DMS 273 treated with DMSO at 0.1 percent for 48 hours (cell line): ENCODE data around the gene PPP2R2D.

Source experiments
- DNase-seq: peaks from one replicate; lab custom pipeline; 2025; lab: John Stamatoyannopoulos, UW

Gene PPP2R2D

DNA sequence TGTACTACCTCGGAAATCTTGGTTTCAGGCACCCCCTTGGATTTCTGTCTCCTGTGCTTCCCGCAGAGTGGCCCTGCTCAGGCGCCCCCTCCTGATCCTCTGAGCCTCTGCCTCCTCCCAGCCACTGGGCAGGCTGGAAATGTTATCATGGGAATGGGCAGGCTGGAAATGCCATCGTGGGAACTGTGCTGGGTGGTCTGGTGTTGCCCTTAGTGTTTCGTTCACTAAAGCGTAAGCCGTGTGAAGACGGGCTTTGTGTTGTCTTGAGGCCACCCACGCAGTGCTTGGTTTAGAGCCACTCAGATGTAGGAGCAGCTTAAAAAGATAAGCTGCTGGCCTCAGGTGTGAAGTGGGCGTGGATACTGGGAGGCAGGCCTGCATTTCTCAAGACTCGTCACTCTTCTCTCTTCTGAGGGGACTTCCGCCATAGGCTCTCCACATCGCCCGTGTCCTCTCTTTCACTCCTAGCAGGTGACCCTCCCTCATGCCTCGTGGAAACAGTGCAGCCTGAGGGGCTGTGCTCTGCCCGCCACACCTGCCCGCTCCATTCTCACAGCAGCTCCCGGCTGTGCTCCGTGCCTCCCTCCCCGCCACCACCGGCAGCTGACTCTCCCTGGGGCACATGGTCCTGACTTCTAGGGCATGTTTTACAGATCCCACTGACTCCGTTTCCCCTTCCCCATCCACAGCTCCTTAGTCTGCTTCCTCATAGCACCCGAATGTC lies 28.5 kb downstream of the PPP2R2D start:
- no peak for DNase-seq

DNA sequence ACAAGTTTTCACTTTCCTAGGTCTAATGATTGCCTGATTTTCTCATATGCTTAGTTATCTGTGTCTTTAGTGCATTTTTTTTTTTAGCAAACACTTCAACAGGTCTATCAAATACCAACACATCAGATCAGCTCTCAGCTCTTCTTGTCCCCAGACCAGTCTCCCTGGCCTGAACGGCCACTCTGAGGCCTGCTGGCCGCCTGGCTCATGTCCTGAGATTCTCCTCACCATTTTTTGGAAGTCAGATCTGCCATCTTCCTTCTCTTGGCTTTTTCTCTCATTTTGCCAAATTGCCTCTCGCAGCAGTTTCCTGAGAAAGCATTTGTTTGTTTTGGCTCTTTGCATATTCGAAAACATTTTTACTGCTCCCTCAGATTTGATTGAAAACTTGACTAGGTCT lies 29.3 kb downstream of the PPP2R2D start:
- no peak for DNase-seq

DNA sequence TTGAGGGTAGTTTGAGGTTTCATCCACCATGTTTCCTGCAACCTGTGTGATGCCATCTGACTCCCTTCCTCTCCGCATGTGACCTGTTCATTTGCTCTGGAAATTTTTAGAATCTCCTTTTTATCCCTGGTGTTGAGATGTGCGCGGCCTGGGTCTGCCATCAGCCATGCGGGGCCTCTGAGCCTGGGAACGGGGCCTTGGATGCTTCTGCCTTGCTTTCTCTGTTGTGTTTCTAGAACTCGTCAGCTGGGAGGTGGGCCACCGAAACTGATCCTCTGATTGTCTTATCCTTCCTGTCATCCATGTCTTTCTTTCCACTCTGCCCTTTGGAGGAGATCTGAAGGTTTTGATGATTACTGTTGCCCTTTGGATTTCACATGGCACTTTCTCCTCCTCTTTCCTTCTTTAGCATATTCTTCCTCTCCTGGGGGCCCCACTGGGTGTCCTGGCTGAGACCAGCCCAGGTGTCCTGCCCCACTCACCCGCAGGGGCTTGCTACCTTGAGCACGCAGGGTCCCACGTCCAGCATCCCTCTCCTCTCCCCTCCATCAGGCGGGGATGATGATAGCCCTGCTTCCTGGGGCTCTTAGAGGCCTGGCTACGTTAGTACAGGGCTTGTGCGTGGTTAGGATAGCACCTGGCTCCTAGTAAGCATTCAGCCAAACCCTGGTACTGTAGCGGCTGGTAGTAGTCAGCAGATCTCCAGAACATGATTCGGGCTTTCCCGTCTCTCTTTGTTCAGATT lies 29.9 kb downstream of the PPP2R2D start:
- no peak for DNase-seq

DNA sequence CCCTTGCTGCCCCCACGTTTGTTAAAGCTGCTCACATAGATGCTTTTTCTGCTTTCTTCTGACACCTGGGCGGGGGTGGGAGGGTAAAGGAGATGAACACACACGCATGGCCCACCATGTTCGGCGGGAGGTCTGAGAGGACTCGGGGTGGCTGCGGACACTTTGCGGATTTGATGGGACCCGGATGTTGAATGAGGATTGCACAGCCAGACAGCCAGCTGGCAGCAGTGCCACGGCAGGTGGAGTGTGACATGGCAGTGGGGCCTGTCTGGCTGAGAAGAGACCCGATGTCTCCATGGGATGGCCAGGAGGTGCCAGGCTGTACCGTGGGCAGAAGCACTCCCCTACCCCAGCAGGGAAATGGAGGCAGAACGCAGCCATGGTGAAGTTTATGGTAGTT lies 31.2 kb downstream of the PPP2R2D start:
- no peak for DNase-seq

DNA sequence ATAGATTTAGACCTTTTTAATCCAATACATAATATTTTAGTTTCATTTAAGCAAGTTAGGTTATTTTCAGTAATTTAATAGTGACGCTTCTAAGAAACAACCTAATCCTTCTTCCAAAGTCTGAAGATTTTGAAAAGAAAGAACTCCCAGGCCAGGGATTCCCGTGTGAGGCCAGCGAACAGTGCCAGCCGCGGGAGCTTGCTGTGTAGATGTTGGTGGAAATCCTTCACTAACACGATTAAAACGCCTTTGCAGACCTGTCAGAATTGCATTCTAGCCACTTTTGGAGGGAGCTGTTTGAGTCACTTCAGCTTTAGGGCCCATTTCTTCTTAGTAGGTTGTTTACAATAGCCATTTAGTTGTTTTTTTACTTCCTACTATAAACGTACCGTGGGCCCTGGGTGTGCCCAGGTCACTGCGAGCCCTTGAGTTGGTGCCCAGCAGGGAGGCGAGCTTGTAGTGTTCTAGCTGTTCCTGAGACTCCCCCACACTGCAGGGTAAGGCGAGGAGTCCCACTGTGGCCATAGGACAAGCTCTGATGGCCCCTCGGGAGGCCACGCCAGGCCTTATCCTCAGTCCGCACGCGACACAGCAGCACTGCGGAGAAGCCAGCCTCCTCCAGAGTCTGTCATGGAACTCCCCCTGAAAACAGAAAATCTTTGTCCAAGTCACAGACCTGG lies 32.3 kb downstream of the PPP2R2D start:
- no peak for DNase-seq

DNA sequence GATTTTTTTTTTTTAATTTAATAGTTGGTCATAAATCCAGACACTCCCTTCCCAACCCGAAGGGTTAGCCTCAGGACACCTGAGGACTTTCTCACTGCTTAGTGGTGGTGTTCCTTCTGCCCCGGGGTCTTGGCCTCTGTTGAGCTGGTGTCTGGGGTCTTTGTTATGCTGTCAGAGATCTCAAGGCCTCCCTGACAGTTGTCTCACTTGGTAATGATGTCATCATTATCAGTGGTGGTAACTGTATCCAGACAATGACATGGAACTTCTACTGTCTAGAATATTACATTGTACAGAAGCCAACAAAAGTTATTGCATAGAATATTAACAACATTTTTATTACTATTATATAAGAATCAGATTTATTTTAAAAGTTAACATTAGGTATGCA lies 32.9 kb downstream of the PPP2R2D start:
- DNase-seq, result no peak

DNA sequence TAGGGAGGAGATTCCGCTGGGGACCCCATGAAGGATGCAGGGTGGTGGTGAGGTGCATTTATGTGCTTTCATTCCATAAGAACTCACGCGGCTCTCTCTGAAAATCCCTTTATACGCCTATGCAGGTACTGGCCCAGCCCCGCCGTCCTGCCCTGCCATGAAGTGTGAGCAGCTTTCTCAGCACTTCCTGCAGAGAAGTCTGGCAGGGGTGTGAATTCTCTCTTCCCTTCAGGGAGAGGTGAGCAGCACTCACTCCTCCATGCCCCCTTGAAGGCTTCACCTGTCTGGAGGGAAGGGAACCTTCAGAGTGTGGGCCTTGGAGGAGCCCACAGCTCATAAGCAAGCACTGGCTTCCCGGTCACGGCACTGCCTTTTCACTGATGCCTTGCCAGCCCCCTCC lies 34.0 kb downstream of the PPP2R2D start:
- no peak for DNase-seq

DNA sequence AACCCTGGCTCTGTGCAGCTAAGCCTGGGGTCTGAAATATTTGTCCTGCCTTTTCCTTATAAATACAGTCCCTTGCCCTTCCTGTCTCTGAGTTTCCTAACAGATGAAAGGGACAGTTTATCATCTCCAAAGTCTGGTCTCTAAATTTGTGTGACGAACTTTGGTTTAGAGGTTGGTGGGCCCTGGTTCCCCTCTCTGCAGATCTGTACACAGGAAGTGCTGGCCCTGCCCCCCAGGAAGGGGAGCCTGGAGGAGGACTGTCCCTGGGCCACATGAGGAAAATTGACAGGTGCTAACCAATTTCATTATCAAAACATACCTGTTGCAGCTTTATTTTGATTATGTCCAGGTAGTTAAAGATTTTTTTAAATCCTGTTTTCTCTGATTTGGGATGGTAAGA lies 34.5 kb downstream of the PPP2R2D start:
- no peak for DNase-seq

DNA sequence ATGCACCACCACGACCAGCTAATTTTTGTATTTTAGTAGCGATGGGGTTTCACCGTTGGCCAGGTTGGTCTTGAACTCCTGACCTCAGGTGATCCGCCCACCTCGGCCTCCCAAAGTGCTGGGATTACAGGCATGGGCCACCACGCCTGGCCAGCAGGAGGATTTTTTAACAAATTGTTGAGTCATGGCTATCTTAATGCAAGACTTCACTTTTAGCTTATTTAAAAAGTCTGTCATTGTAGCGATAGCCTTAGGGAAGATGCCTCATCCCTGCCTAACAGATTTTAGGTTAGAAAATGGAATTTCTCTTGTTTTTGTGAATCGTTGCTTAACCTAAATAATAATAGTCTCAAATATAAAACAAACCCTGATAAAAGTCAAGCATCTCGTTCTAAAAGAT lies 35.5 kb downstream of the PPP2R2D start:
- DNase-seq, result no peak

DNA sequence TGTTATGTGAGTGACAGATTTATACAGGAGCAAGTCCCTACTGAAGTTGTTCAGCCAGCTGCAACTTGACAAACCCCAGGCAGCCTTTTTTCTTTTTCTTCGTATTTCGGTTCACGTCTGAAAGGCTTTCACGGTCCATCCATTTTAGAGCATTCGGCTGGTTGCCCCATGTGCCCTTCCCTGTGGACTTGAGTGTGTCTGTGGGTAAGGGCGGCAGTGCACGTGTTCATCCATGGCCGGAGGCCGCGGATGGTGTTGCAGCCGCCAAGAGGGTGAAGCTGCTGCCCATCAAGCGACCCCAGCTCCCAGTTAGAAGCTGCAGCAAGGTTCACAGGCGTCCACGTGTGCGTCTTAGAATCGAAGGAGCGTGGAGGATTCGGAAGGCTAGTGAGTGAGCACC lies 35.9 kb downstream of the PPP2R2D start:
- DNase-seq, result no peak

DNA sequence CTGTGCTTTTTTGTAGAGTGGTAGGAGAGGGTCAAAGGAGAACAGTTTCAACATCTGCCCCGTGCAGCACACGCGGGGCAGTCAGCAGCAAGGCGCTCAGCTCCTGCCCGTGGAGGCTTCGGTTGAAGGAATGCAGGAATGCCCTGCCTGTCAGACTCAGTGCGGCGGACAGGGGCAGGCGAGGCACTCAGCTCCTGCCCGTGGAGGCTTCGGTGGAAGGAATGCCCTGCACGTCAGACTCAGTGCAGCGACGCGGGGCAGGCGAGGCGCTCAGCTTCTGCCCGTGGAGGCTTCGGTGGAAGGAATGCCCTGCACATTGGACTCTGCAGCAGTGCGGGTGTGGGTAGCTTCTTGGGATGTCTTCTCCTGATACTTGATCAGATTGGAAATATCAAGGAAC lies 37.0 kb downstream of the PPP2R2D start:
- DNase-seq, result no peak

DNA sequence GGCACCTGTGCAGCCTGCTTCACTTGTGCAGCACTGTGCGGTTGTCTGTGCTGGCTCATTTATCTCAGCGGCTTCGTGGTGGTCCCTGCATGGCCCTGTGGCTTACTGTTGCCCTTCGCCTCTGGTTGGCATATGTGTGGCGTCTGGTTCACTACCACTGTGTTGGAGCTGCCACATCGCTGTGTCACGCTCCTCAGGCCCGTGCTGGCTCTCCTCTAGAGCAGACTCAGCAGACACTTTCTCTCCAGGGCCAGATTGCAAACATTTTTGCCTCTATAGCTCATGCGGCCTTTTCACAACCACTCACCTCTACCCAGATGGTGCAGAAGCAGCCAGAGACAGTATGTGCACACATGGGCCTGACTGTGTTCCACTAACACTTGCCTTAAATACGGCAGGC lies 37.9 kb downstream of the PPP2R2D start:
- no peak for DNase-seq

DNA sequence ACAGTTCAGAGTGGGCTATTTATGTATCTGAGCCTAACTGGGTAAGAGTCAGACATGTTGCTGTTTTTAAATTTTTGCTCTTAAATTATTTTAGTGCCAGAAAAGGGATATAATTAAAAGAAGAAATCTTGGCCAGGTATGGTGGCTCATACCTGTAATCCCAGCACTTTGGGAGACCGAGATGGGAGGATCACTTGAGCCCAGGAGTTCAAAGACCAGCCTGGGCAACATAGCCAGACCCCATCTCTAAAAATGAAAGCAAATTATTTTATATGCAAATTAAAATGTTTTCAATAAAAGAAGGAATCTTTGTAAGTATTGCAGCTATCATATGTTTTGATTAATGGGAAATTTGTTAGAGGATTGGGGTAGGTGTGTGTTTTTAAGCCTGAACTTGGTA lies 41.6 kb downstream of the PPP2R2D start:
- DNase-seq, result no peak

DNA sequence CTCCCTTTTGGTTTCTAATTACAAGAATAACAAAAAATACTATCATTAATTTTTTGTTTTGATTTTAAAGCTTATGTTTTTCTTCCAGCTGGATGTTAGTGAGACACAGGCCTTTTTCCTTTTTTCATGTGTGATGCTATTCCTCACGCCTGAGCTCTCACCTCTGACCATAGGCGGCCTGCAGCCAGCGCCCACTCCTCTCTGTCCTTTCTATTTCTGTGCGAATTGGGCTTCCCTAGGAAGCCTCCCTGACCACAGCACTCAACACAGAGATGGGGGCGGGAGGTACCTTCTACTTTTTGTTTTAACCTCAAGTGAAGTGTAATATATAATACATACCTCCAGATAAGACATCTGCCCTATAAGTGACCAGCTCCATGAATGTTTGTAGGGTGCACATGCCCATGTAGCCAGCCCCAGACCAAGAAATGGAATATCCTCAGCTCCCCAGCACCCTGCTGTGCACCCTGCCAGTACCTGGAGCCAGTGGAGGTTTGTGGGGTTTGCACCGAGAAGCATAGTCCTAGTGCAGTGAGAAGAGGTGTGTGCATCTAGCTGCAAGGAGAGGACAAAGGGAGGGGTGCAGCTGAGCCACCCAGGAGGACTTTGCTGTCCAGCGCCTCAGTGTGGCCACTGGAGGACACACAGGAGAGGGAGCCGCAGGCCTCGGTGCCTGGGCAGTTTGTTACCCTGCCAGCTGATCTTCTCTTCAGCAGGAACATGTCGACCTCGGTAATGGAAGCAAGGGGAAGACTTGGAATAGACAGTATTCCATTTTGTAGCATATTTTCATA lies 42.4 kb downstream of the PPP2R2D start:
- DNase-seq, result no peak

DNA sequence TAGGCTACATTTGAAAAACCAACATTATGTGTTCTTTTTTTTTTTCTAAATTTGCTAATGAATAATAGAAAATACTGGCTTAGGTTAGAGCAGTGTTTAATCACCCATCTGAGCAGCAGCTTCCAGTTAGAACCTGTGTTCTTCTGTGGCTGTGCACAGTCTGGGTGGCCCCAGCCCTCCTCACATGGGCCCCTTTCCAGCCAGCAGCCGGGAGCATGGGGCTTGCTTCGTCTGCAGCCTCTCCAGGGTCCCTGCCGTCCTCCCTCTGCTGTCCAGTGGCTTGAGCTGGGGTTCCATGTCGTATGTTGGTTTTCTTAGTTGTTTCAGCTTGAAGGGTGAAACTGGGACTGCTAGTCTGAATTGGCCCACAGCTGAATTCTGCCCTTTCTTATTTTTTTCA lies 43.6 kb downstream of the PPP2R2D start:
- DNase-seq, result no peak

DNA sequence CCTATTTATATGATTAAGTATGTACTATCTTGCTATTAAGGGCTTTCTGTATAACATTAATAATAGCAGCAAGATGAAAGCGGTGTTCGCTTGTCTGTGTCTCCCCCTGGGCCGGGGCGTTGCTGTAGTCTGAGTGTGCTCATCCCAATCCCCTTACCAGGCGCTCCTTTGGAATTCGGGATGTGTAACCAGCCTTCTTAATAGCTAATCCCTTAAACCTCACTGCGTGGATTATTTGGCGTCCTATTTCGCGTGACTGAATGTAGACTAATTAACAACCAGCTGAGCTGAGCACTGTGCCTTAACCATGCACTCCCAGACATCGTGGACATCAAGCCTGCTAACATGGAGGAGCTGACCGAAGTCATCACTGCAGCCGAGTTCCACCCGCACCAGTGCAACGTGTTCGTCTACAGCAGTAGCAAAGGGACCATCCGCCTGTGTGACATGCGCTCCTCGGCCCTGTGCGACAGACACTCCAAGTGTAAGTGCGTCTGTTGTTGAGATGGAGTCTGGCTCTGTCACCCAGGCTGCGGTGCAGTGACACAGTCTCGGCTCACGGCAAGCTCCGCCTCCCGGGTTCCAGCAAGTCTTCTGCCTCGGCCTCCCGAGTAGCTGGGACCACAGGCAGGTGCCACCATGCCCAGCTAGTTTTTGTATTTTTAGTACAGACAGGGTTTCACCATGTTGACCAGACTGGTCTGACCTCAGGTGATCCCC lies 44.3 kb downstream of the PPP2R2D start:
- DNase-seq, result no peak

DNA sequence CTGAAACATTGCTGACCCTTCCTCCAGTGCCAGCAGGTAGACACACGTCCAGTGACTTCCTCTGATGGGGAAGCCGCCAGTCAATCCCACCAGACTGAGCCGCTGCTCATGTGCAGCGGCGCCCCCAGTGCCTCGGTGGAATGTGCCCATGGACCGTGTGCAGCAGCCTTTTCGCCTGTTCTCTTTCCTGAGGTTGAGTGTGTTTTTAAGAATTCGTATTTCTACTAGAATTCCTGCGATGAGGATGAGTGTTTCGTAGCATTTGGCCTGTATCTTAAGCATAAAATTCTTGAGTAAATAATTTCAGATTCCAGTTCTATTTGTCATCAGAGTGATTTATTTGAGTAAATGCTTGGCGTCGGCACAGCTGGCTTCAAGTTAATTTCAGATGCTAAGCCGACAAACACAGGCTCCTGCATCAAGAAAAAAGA lies 45.5 kb downstream of the PPP2R2D start:
- no peak for DNase-seq

DNA sequence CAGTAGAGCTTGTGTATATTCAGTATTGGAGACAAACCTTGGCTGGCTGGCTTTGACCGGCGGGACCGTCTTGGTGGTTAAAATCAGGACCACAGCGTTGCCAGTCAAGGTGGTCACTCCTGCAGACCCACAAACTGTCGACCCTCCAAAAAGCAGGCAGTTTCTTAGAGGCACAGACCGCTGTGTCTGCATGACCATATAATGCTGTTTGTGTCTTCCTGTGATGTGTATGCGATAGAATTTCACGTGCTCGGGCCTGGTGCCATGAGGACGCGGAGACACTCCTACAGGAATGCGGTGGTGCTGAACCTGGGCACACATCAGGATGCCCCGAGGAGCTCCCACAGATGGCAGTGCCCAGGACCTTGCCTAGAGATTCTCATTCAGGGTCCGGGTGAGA lies 46.1 kb downstream of the PPP2R2D start:
- DNase-seq, result no peak

DNA sequence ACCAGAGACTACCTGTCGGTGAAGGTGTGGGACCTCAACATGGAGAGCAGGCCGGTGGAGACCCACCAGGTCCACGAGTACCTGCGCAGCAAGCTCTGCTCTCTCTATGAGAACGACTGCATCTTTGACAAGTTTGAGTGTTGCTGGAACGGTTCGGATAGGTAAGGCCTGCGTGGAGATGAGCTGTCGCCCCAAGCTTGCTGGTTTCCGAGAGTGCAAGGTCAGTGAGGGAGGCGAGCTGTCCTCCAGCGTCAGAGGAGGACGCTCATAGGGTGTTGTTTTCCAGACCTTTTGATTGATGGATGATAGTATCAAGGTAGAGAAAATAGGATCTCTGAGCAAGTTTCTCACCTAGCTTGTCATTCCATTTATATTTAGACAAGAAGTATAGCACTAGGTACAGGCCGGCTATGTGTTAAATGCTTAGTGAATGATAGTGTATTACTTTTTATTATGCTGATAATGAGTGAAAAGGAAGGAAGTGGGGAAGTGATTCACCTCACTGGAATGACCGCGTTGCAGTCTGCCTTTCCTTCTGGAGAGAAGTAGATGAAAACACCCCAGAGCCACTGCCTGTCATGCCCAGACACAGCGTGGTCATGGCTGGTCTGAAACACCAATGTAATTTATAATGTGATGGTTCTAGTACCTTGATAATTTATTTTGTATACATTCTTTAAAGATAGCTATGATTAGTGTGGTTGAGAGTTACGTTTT lies 47.0 kb downstream of the PPP2R2D start:
- DNase-seq, result no peak

DNA sequence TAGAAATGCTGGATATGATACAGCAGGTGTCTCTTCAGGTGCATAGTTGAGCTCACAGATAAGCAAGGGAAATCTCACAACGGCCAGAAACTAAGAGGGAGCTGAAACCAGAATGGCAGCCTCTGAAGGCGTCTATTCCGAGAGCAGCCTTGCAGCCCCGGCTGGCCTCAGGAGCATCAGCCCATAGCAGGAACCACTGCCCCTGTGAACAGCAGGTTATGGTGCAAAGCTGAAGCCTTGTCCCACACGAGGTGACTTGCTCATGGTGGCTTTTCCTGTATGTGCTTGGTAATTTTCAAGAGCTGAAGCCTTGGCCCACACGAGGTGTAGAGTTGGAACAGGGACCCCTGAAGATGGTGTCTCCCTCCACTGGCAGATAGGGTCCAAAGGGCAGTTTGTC lies 47.7 kb downstream of the PPP2R2D start:
- DNase-seq, result no peak
